OCI-LY7 (cell line): ENCODE results near the gene ADAM12. TPM values are rescaled to one million over a fixed set of nuclear protein-coding genes. Genes with fewer than 3 reads are reported as not detected.

ENCODE experiments used
- BruUV-seq: library from RNA; stranded (reverse); fragments of 400-500 nt; replicated peaks from 2 replicates; lab custom pipeline; 2021; lab: Mats Ljungman, UMichigan
- CTCF ChIA-PET: fragments of 300-600 bp; sonication (Branson Sonifier 250); formaldehyde crosslinking; loops from one replicate; lab custom pipeline; 2022; ENCODE audit warnings: antibody characterized with exemption; ENCODE audit not compliant: unreplicated experiment; lab: Charles Lee
- POLR2A ChIA-PET: fragments of 300-600 bp; sonication (Branson Sonifier 250); formaldehyde crosslinking; loops from one replicate; lab custom pipeline; 2022; ENCODE audit warnings: antibody characterized with exemption; lab: Charles Lee
- DNase-seq: peaks from one replicate; pipeline ENCODE4 v3.0.0-alpha.2; 2015; ENCODE audit warnings: low spot score
- H2AFZ ChIP-seq: fragments of 200-600 bp; sonication (generic), shearing (Covaris generic); 2 replicates; pipeline ENCODE4 v1.6.1; 2014; ENCODE audit warnings: mild to moderate bottlenecking, antibody characterized with exemption, low read length, moderate library complexity
- H3K27ac ChIP-seq: fragments of 200-600 bp; sonication (generic); 2 replicates; pipeline ENCODE4 v1.5.1; 2014; ENCODE audit warnings: mixed run types, low read depth, mild to moderate bottlenecking, moderate library complexity, low read length, inconsistent platforms; ENCODE audit not compliant: poor library complexity, severe bottlenecking
- H3K36me3 ChIP-seq: fragments of 200-600 bp; sonication (generic); 2 replicates; pipeline ENCODE4 v1.6.1; 2014; ENCODE audit warnings: mild to moderate bottlenecking, antibody characterized with exemption, low read length, moderate library complexity, mixed read lengths; ENCODE audit not compliant: insufficient read depth
- H3K4me1 ChIP-seq: fragments of 200-600 bp; sonication (generic); 2 replicates; pipeline ENCODE4 v1.5.1; 2014; ENCODE audit warnings: mild to moderate bottlenecking, low read length; ENCODE audit not compliant: insufficient read depth, poor library complexity, severe bottlenecking
- H3K4me2 ChIP-seq: fragments of 200-600 bp; sonication (generic); 2 replicates; pipeline ENCODE4 v1.6.1; 2014; ENCODE audit warnings: mild to moderate bottlenecking, low read length
- H3K4me3 ChIP-seq: fragments of 200-600 bp; sonication (generic); 2 replicates; pipeline ENCODE4 v1.5.1; 2014; ENCODE audit warnings: mild to moderate bottlenecking, low read depth, low read length; ENCODE audit not compliant: poor library complexity, severe bottlenecking
- H3K79me2 ChIP-seq: fragments of 200-600 bp; sonication (generic); 2 replicates; pipeline ENCODE4 v1.6.1; 2016; ENCODE audit warnings: low read depth, mild to moderate bottlenecking, low read length, moderate library complexity, mixed read lengths; ENCODE audit not compliant: insufficient read depth
- H3K9me2 ChIP-seq: fragments of 200-600 bp; sonication (generic); 2 replicates; pipeline ENCODE4 v1.6.1; 2016; ENCODE audit warnings: mild to moderate bottlenecking, low read length, mixed read lengths; ENCODE audit not compliant: insufficient read depth
- H3K9me3 ChIP-seq: fragments of 200-600 bp; sonication (generic); 2 replicates; pipeline ENCODE4 v1.6.1; 2014; ENCODE audit warnings: mild to moderate bottlenecking, mixed run types, low read length, mixed read lengths
- H4K20me1 ChIP-seq: fragments of 200-600 bp; sonication (generic); 2 replicates; pipeline ENCODE4 v1.6.1; 2014; ENCODE audit warnings: mild to moderate bottlenecking, antibody characterized with exemption, low read length, moderate library complexity, mixed read lengths; ENCODE audit not compliant: insufficient read depth
- CTCF ChIP-seq: fragments of 200-600 bp; sonication (generic); conservative IDR thresholded peaks from 2 replicates; pipeline ENCODE4 v1.5.1; 2014; ENCODE audit warnings: mild to moderate bottlenecking, antibody characterized with exemption, low read length, moderate library complexity, mixed read lengths
- EZH2phosphoT487 ChIP-seq: fragments of 200-600 bp; sonication (generic); IDR thresholded peaks from 2 replicates; pipeline ENCODE4 v1.6.1; 2018; ENCODE audit warnings: low read depth, borderline replicate concordance, mild to moderate bottlenecking, mixed run types, antibody characterized with exemption, low read length, moderate library complexity, mixed read lengths
- intact Hi-C: fragments of 100-400 bp; cut with micrococcal nuclease; formaldehyde crosslinking; loops from one replicate; pipeline ENCODE4 v1.10.0; 2022; ENCODE audit not compliant: unreplicated experiment
- total RNA-seq, 2 experiments: library from RNA; depleted of rRNA in 1 of 2; stranded (reverse); fragments of >200 nt in 1 of 2; shearing (Covaris generic) in 1 of 2; gene quantifications; 2 replicates each; pipeline ENCODE4 v1.2.3, GENCODE V29; 2014 to 2022

Gene ADAM12
- total RNA-seq, 2 experiments from 2014 or later, result 0.06 TPM; not detected in 1

GRCh38 chr10:126188679-126189200, 199.5 kb downstream of the ADAM12 start:
- BruUV-seq, result no TSS peak
- no peak overlapping the region for H3K27ac ChIP-seq
- H3K4me1 ChIP-seq, result no peaks in the 10 kb centered on the region
- no peak overlapping the region for H2AFZ ChIP-seq
- no peak overlapping the region for H3K4me2 ChIP-seq
- H3K9me3 ChIP-seq, result no peaks in the 10 kb centered on the region
- H3K36me3 ChIP-seq, result no peaks in the 10 kb centered on the region
- CTCF ChIA-PET, result no interaction called here
- H3K79me2 ChIP-seq, result no peaks in the 10 kb centered on the region
- no peak for DNase-seq
- no peak overlapping the region for H3K4me3 ChIP-seq
- TF ChIP-seq CTCF (no peak), EZH2phosphoT487 (no peak)
- intact Hi-C loops, result no loop called here
- POLR2A ChIA-PET, result no interaction called here
- no peaks in the 10 kb centered on the region for H3K9me2 ChIP-seq
- no peaks in the 10 kb centered on the region for H4K20me1 ChIP-seq

DNA sequence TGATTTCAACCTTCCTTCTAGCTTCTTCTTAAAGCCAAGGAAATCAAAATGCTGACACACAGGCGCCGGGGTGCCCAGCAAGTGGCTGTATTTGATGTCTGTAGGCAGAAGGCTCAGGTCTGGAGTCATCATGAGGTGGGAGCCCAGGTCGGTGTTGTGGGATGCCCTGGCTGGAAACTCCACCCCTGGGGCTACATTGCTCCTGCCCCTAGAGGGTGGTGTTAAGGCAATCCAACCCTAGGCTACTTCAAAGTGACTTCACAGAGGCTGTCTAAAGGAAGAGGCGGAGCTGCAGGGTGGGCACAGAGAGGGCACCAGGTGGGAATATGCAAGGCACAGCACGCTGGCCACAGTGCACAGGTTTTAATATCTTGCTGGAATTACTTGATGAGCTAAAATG, 200.9 kb downstream of the ADAM12 start:
- Histone ChIP-seq H3K4me2 (no peak overlapping the region), H3K4me1 (no peaks in the 10 kb centered on the region), H3K36me3 (no peaks in the 10 kb centered on the region), H2AFZ (no peak overlapping the region), H3K27ac (no peak overlapping the region), H3K4me3 (no peak overlapping the region), H3K9me2 (no peaks in the 10 kb centered on the region), H3K9me3 (no peaks in the 10 kb centered on the region), H3K79me2 (no peaks in the 10 kb centered on the region), H4K20me1 (no peaks in the 10 kb centered on the region)
- CTCF ChIA-PET, result no interaction called here
- POLR2A ChIA-PET, result interaction anchor here (0.6 kb wide), 1 partner anchor 1172 kb away, joined by 3 read pairs; no protein-coding TSS in a partner anchor
- intact Hi-C loops, result no loop called here
- TF ChIP-seq EZH2phosphoT487, result no peak
- no peak for TF ChIP-seq CTCF
- no TSS peak for BruUV-seq
- DNase-seq, result no peak

DNA sequence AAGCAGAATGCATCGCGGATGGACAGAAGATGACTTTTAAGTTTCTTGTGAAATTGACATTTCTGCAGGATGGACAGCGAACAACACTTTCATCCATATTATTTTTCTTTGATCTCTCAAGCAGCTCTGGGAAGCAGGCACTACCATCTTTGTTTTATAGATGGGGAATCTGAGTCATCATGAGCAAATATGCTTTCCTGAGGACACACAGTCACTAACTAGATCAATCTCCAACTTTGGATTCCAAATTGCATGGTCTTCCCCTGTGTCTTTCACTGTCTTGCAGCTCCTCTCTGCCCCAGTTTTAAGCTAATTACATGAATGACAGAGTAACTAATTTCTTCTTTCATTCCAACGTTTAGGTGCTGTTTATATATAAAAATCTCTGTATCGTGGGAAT, 201.5 kb downstream of the ADAM12 start:
- intact Hi-C loops, result no loop called here
- H3K79me2 ChIP-seq, result no peaks in the 10 kb centered on the region
- H3K27ac ChIP-seq, result no peak overlapping the region
- no peaks in the 10 kb centered on the region for H3K4me1 ChIP-seq
- BruUV-seq, result no TSS peak
- no peak overlapping the region for H3K4me2 ChIP-seq
- H3K36me3 ChIP-seq, result no peaks in the 10 kb centered on the region
- H3K9me3 ChIP-seq, result no peaks in the 10 kb centered on the region
- no peak overlapping the region for H3K4me3 ChIP-seq
- no peak overlapping the region for H2AFZ ChIP-seq
- no peaks in the 10 kb centered on the region for H4K20me1 ChIP-seq
- CTCF ChIA-PET, result no interaction called here
- no peak for DNase-seq
- POLR2A ChIA-PET, result interaction anchor here (0.6 kb wide), 1 partner anchor 1172 kb away, joined by 3 read pairs; no protein-coding TSS in a partner anchor
- no peaks in the 10 kb centered on the region for H3K9me2 ChIP-seq
- no peak for TF ChIP-seq EZH2phosphoT487
- TF ChIP-seq CTCF, result no peak
